ENCODE measurements around the gene EMCN.
"Not testable (repeated sequence)": the region's sequence is repeated elsewhere in the genome, so short reads cannot be mapped to it uniquely, and the experiment has no call there.

EMCN gene, protein sequence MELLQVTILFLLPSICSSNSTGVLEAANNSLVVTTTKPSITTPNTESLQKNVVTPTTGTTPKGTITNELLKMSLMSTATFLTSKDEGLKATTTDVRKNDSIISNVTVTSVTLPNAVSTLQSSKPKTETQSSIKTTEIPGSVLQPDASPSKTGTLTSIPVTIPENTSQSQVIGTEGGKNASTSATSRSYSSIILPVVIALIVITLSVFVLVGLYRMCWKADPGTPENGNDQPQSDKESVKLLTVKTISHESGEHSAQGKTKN

DNA sequence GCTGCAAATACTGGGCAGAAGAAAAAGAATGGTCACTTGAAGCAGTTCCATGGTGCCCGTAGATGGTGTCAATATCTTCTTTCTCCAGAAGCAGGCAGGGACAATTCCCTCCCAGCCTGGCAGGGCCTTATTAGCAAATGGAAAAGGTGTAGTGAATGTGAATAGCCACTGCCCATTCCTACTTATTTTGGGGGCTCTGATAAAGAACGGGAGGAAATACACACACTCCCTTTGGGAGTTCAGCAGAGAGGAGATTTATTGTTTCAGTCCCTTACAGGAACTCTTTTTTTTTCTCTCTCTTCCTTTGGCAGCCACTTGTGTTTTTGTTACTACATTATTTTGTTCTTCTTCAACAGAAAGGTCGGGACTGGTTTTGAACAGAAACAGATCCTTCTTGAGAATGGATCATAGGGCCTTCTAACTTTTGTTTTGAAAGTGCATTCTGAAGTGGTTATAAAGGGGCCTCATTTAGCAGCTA is at the start of gene EMCN:
Gene EMCN, minus strand, starts transcription at position 159 of the 478 bp plus-strand sequence. Its CDS starts 108 bp downstream, at position 51.
- in situ Hi-C loops (cut with MboI; ENCODE audit: low sequenced_read_pairs) = no loop called here

DNA sequence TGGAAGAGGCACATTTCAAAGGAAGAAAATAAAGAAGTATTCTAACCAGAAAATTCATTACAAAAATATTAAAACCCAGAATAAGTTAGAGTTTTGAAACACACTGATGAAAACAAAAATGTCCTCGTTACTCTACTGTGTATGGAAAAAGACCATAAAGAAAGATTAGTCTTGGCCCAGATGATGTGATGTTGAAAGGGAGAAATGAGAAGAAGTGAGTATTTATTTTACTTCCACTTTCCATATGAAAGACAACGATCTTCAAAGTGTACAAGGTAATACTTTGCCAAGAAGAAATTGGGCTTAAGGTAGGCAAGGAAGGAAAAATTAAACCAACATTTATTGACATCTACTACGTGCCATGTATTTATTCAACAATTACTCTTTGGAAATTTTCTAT is 48.6 kb upstream of the EMCN start:
- in situ Hi-C loops (cut with MboI; ENCODE audit: low sequenced_read_pairs) = no loop called here

GRCh38 chr4:100557306-100557705 is 39.5 kb upstream of the EMCN start:
- in situ Hi-C loops (cut with MboI; ENCODE audit: low sequenced_read_pairs) = no loop called here

- in situ Hi-C loops (cut with MboI; ENCODE audit: low sequenced_read_pairs) = no loop called here
Observed at GRCh38 chr4:100555611-100556337, 38.0 kb upstream of the EMCN start.

GRCh38 chr4:100548200-100548560 is 30.4 kb upstream of the EMCN start:
- in situ Hi-C loops (cut with MboI; ENCODE audit: low sequenced_read_pairs) = no loop called here

DNA sequence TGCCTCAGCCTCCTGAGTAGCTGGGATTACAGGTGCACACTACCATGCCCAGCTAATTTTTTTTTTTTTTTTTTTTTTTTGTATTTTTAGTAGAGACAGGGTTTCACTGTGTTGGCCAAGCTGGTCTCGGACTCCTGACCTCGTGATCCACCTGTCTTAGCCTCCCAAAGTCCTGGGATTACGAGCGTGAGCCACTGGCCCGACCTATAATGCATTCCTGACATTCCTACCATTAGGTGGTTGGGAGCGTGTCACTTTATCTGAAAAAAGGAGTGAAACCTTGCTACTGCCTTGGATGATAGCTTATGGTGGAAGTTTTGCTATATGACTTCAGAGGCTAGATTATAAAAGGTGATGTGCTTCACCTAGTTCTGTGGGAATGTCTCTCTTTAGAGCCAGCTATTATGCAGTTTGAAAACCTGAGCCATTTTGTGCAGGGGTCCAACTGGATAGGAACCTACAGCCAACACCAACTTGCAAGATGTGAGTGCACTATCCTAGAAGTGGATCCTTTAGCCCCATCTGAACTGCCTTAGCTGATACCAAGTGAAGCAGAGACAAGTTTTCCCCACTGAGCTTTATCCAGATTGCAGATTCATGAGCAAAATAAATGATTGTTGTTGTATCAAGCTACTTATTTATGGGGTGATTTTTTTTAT is 29.8 kb upstream of the EMCN start:
- in situ Hi-C loops (cut with MboI; ENCODE audit: low sequenced_read_pairs) = no loop called here

DNA sequence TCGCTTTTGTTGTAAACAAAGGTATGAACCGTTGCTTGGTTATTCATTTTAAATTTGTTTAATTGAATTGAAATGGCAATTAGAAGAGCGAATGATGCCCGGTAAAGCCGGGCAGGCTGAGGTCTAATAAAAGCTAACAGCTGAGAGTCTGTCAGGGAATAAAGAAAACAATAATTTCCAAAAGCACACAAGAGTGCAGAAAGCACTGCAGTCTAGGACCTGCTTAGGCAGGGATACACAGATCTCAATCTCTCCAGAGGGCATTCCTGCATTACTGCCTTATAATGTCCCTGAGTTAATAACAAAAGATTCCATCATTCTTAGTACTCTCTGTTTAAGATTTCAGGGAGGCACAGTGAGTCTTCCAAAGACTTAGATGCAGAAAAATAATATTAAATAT is 27.6 kb upstream of the EMCN start:
- in situ Hi-C loops (cut with MboI; ENCODE audit: low sequenced_read_pairs) = no loop called here

DNA sequence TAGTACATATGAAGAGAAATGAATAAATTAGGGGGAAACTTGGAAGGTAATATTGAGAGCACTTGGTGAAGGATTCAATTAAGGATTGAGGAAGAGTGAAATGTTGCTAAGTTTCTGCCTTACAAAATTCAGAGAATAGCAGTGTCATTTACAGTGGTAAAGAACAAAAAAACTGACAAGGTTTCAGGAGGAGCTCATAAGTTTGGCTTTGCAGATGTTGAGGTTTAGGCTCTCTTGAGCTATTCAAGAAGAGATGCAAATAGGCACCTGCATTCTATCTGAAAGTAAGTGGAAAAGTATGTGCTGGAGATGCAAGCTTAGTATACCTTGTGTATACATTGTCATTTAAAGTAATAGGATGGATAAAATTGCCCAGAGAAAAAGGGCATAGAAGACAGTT is 22.3 kb upstream of the EMCN start:
- in situ Hi-C loops (cut with MboI; ENCODE audit: low sequenced_read_pairs) = no loop called here

- in situ Hi-C loops (cut with MboI; ENCODE audit: low sequenced_read_pairs) = no loop called here
Observed at GRCh38 chr4:100539706-100540105, 21.9 kb upstream of the EMCN start.

DNA sequence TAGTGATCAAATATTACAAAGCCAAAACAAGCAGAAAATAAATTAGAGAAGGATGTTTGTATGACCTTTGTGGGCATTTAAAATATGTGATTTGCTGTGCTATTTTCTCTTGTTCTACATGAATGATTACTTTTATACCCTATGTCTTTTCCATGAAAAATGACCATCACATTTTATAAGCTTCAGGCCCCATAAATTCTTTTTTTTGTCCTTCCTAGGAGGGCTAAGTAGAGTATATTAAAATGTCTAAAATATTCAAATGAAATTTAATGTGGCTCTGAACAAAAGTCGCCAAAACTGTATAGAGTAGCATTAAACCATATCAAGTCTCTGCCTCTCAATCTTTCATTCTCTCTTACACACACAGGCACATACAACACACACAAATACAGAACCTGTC is 15.9 kb upstream of the EMCN start:
- in situ Hi-C loops (cut with MboI; ENCODE audit: low sequenced_read_pairs) = no loop called here

- in situ Hi-C loops (cut with MboI; ENCODE audit: low sequenced_read_pairs) = not testable (repeated sequence)
Observed at GRCh38 chr4:100530161-100530560, 12.3 kb upstream of the EMCN start.

GRCh38 chr4:100525686-100526085 is 7.9 kb upstream of the EMCN start:
- in situ Hi-C loops (cut with MboI; ENCODE audit: low sequenced_read_pairs) = no loop called here

- in situ Hi-C loops (cut with MboI; ENCODE audit: low sequenced_read_pairs) = no loop called here
Observed at GRCh38 chr4:100519205-100519604, 1.4 kb upstream of the EMCN start.

DNA sequence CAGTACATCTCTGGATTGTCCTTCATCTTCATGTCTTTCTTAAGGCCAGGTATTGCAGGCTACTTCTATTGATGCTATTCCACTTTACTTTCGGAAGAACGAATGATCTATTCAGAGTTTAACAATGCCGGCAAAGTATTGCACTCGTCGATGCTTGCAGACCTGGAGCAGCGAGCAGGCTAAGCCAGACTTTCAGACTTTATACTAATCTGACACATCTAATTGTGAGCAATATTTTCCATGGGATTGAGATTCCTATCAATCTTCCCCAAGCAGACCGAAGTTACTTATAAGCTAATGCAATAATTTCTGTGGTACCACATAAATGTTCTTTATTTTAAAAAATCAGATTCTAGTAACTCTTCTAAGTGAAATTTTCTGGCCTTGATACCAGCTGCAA is 1.6 kb downstream of the EMCN start:
- in situ Hi-C loops (cut with MboI; ENCODE audit: low sequenced_read_pairs) = no loop called here

DNA sequence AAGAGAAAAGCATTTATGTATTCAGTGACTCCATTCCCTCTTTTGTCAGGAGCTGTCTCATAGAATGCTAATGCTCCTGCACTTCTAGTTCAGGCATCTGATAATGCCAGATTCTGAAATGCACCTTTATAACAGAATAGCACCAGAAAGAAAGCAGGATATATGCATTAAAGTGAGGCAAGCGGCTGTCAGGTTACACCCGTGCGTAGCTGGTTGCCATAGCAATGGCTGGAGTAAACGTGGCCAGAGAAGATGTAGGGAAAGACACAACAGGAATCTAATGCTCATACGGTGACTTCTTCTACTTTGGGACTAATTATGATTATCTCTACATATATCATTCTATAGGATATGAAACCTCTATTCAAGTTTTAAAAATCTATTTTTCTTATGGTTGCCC is 5.9 kb downstream of the EMCN start:
- in situ Hi-C loops (cut with MboI; ENCODE audit: low sequenced_read_pairs) = no loop called here

- in situ Hi-C loops (cut with MboI; ENCODE audit: low sequenced_read_pairs) = no loop called here
Observed at GRCh38 chr4:100510551-100510950, 7.3 kb downstream of the EMCN start.

- in situ Hi-C loops (cut with MboI; ENCODE audit: low sequenced_read_pairs) = no loop called here
Observed at GRCh38 chr4:100509386-100509785, 8.4 kb downstream of the EMCN start.

DNA sequence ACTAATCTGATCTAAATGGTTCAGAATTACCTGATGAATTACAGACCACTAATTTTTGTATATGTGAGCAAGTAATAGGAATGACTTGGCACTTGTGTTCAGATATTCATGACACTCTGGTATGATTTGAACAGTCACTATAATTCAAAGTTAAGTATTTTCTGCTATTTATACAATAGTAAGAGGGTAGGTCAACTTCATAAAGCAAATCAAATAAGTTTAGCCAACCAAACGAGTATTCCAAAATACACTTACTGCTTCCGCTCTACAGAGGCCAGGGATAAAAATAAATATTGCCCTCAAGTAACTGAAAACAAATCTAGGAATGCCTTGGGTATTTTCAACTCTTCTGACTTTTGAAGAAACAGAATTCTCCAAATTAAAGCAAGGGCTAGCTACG is 9.1 kb downstream of the EMCN start:
- in situ Hi-C loops (cut with MboI; ENCODE audit: low sequenced_read_pairs) = no loop called here

GRCh38 chr4:100504086-100504874 is 13.5 kb downstream of the EMCN start:
- in situ Hi-C loops (cut with MboI; ENCODE audit: low sequenced_read_pairs) = no loop called here

- in situ Hi-C loops (cut with MboI; ENCODE audit: low sequenced_read_pairs) = no loop called here
Observed at GRCh38 chr4:100497791-100498190, 20.0 kb downstream of the EMCN start.

- in situ Hi-C loops (cut with MboI; ENCODE audit: low sequenced_read_pairs) = no loop called here
Observed at GRCh38 chr4:100495074-100495473, 22.7 kb downstream of the EMCN start.

Measured in HL-60/S4 treated with phorbol 12-myristate 13-acetate at 8.2 ng/mL for 4 days and 3 days (cell line).